Neural cell (in vitro differentiated cells): Measurements from ENCODE around the gene VSNL1.

ENCODE experiments used
- EP300 ChIP-seq: fragments of 450-650 bp; conservative IDR thresholded peaks from 2 replicates; pipeline ENCODE4 v1.6.1; 2014; ENCODE audit warnings: antibody characterized with exemption, mild to moderate bottlenecking, moderate library complexity; ENCODE audit not compliant: poor library complexity, severe bottlenecking
- EZH2 ChIP-seq: fragments of 200-600, 300-800 bp; shearing (Covaris generic), sonication (generic); IDR thresholded peaks from 2 replicates; pipeline ENCODE4 v1.6.1; 2014; ENCODE audit warnings: antibody characterized with exemption, low read length, borderline replicate concordance, mild to moderate bottlenecking; ENCODE audit not compliant: insufficient read depth, poor library complexity, severe bottlenecking
- TAF1 ChIP-seq: IDR thresholded peaks from 2 replicates; pipeline ENCODE4 v1.6.1; 2012; ENCODE audit warnings: low read depth
- TF ChIP-seq, protein P1 (sequence below): fragments of 450-650 bp; IDR thresholded peaks from 2 replicates; pipeline ENCODE4 v1.5.1; 2014; ENCODE audit warnings: antibody characterized with exemption, mild to moderate bottlenecking, moderate library complexity; ENCODE audit not compliant: poor library complexity, severe bottlenecking
- TF ChIP-seq, protein P2 (sequence below): IDR thresholded peaks from 2 replicates; pipeline ENCODE4 v1.6.1; 2012; ENCODE audit warnings: borderline replicate concordance

DNA sequence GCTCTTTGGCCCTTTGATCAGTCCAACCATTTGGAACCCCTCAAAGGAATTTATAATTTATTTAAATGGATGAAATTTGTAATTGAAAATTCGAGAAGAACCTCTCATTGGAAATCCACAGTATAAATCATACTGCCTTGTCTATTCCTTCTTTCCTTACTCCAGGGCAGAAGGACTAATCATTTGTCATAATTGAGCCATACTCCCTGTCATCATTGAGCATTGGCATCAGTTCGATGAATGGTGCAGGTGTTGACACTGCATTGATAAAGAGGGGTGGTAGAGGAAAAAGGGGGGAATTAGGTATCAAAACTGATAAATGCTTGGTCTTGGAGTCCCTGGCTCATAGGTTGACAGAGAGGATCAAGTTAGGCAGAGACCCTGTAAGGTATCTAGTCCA lies 2.0 kb downstream of the VSNL1 start:
- TF ChIP-seq, protein P1, sequence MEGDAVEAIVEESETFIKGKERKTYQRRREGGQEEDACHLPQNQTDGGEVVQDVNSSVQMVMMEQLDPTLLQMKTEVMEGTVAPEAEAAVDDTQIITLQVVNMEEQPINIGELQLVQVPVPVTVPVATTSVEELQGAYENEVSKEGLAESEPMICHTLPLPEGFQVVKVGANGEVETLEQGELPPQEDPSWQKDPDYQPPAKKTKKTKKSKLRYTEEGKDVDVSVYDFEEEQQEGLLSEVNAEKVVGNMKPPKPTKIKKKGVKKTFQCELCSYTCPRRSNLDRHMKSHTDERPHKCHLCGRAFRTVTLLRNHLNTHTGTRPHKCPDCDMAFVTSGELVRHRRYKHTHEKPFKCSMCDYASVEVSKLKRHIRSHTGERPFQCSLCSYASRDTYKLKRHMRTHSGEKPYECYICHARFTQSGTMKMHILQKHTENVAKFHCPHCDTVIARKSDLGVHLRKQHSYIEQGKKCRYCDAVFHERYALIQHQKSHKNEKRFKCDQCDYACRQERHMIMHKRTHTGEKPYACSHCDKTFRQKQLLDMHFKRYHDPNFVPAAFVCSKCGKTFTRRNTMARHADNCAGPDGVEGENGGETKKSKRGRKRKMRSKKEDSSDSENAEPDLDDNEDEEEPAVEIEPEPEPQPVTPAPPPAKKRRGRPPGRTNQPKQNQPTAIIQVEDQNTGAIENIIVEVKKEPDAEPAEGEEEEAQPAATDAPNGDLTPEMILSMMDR, result no peak
- TF ChIP-seq, protein P2, sequence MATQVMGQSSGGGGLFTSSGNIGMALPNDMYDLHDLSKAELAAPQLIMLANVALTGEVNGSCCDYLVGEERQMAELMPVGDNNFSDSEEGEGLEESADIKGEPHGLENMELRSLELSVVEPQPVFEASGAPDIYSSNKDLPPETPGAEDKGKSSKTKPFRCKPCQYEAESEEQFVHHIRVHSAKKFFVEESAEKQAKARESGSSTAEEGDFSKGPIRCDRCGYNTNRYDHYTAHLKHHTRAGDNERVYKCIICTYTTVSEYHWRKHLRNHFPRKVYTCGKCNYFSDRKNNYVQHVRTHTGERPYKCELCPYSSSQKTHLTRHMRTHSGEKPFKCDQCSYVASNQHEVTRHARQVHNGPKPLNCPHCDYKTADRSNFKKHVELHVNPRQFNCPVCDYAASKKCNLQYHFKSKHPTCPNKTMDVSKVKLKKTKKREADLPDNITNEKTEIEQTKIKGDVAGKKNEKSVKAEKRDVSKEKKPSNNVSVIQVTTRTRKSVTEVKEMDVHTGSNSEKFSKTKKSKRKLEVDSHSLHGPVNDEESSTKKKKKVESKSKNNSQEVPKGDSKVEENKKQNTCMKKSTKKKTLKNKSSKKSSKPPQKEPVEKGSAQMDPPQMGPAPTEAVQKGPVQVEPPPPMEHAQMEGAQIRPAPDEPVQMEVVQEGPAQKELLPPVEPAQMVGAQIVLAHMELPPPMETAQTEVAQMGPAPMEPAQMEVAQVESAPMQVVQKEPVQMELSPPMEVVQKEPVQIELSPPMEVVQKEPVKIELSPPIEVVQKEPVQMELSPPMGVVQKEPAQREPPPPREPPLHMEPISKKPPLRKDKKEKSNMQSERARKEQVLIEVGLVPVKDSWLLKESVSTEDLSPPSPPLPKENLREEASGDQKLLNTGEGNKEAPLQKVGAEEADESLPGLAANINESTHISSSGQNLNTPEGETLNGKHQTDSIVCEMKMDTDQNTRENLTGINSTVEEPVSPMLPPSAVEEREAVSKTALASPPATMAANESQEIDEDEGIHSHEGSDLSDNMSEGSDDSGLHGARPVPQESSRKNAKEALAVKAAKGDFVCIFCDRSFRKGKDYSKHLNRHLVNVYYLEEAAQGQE, result no peak
- TF ChIP-seq TAF1, result no peak
- TF ChIP-seq EZH2, result no peak
- no peak for TF ChIP-seq EP300
